Activated CD8-positive, alpha-beta memory T cell treated with anti-CD3 and anti-CD28 coated beads for 48 hours (primary cell): Measurements from ENCODE around the gene KRT26.
"Not testable (repeated sequence)": the region's sequence is repeated elsewhere in the genome, so short reads cannot be mapped to it uniquely, and the experiment has no call there.

Experiments used
- DNase-seq, 3 experiments: peaks; one replicate each; pipeline ENCODE4 v3.0.0-alpha.2; 2020; ENCODE audit warnings: low read depth in 2 of 3, low spot score in 2 of 3

The KRT26 gene

DNA sequence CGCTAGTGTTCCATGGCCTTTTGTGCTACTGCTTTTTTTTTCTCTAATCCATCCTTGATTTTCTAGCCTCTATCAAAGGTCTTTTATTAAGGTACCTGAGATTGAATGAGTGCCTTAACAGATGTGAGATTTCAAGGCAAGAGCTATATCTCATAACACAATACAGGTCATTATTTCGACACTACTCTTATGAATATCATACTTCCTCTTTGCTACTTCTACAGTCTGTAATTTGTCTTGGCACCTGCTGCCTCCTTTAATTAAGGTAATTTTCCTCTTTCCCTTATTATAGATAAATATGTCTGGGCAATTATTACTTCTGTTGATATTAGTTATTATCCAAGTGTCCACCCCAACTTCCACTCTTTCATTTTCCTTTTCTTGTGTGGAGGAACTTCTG lies 22.5 kb upstream of the KRT26 start:
- no peak for DNase-seq

GRCh38 chr17:40793832-40794231 lies 21.8 kb upstream of the KRT26 start:
- DNase-seq, result no peak

- no peak for DNase-seq
Measured at GRCh38 chr17:40791787-40792436, 19.9 kb upstream of the KRT26 start.

DNA sequence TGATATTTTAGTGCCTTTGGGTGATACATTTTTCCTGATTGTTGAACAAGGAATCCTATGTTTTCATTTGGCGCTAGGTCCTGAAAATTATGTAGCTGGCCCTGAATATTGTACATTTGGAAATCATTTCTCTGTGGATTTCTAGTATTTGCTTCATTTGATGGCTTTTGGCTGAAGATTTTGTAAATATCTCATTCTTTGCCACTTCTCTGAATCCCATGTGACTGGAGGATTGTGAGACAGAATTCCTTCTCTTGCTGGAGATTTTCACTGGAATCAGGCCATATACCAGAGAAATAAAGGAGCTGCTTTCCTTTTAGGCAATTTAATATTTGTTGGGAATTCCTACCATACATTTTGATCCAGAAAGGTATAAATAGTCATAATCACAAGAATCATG lies 19.1 kb upstream of the KRT26 start:
- no peak for DNase-seq

DNA sequence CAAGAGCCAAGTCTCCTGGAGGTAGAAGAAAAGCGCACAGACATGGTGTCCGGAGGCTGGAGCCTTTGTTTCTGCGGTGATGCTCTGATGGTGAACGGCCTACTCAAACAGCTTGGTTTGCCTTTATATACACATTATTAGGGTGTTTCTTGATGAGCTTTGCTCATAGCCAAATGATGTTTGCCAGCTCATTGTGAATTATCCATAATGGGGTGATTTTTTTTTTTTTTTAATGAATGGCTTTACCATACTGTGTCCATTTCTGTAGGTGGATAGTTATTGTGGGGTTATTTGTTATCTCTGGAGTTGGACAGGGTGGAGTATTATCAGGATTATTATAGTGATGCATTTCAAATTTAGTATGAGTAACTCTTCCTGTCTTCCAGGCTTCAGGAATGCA lies 10.4 kb upstream of the KRT26 start, which contains the start of gene KRT27:
Gene KRT27 (minus strand): TSS at position 101 of the 400 bp plus-strand sequence. CDS start 57 bp downstream, at position 44.
- DNase-seq, result no peak

DNA sequence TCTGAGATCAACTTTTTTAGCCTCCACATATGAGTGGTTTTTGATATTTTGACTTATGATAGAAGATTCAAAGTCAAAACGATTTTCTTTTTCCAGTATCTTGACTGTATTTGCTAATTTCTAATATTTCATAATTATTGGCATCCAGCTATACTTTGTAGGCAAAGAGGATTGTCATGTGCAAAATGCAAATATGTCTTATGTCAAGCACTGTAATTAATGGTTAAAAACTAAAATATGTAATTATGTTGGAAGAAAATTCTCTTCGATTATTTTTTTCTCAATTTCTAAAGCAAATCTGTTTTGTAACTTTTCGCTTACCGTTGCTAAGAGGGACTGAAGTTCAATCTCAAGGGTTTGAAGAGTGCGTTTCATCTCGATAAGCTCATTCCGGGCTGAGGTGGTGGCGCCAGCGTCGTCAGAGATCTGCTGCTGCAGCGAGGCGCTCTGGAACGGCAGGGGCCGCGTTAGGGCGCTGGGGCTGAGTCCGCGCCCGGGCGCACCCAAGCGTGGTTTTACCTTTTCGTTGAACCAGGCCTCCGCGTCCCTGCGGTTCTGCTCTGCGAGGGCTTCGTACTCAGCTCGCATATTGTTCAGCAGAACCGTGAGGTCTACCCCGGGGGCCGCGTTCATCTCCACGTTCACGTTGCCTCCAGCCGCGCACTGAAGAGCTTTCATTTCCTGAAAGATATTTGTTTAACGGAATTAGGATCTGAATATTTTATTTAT lies 7.3 kb upstream of the KRT26 start:
- no peak for DNase-seq

- no peak for DNase-seq
Measured at GRCh38 chr17:40778461-40778860, 6.5 kb upstream of the KRT26 start.

DNA sequence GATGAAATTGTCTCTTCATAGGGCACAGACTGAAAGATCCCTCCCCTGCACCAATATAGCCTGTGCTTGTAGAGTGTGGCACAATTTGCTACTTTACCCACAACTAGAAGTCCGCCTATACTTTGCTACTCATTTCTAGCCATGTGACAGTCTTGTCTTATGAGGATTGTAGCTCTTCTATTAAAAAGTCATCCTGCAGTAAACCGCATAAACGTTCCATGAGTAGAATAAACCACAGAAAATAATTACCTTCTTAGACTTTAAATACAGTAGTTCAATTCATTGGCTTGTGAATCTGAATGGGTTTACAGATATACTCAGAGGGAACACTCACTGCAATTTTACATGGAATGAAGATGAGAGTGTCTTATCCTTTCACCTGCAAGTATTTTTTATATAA lies 6.0 kb upstream of the KRT26 start:
- DNase-seq, result no peak

GRCh38 chr17:40777459-40777858 lies 5.5 kb upstream of the KRT26 start:
- DNase-seq, result no peak

DNA sequence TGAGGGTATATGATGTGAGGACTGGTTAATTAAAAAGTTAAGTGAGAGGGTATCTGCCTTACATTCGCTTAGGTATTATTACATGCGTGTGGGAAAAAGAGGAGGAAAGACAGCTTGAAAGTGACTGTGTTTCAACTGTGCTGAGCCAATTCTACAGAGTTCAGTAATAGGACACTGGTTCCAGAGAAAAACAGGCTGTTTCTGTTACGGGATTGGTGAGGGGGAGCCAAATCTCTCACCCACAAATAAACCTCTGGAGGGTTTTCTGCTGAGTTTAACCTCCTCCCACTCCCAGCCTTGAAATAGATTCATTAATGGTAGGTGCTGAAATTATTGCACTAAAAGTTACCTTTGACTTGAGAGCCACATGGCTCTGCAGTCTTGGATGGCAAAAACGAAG lies 3.9 kb upstream of the KRT26 start:
- DNase-seq, result no peak

- no peak for DNase-seq
Measured at GRCh38 chr17:40765657-40766056, 6.3 kb downstream of the KRT26 start.

- DNase-seq, result no peak
Measured at GRCh38 chr17:40763752-40764151, 8.2 kb downstream of the KRT26 start.

- DNase-seq, result no peak
Measured at GRCh38 chr17:40760105-40761016, 11.6 kb downstream of the KRT26 start.

DNA sequence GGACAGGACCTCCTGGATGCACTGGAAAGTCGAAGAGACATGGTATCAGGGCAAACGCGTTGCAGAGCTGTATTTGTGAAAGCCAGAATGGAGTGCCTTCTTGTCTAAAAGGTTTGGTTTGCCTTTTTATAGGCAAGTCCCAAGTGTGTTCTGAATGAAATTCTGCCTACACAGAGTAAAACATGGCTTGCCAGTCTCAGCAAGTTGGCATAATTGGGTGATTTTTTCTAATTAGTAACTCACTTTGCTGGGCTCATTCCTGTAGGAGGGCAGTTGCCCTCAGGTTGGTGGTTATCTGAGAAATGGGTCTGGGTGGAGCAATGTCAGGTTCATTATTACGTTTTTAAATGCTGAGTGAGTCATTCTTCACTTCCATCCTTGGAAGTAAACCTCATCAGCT lies 16.8 kb downstream of the KRT26 start, which contains the start of gene KRT25:
Gene KRT25 (minus strand): TSS at position 101 of the 400 bp plus-strand sequence. CDS start 60 bp downstream, at position 41.
- no peak for DNase-seq

GRCh38 chr17:40753804-40754203 lies 18.2 kb downstream of the KRT26 start:
- no peak for DNase-seq

GRCh38 chr17:40751065-40751464 lies 20.9 kb downstream of the KRT26 start:
- no peak for DNase-seq

DNA sequence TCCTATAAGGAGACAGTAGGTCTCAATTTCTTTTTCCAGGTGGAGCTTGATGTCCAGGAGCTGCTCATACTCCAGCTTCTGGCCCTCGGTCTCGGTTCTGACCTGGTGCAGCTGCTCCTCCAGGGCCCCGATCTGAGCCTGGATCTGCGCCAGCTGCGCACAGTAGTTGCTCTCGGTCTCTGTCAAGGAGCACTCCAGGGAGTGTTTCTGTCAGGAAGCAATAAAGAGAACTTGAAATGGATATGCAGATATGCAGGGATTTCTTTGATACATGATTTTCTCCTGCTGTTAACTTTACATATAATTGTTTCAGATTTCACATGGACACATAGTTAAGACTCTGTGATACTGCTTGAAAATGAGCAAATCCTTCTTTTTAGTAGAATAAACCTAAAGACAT lies 21.6 kb downstream of the KRT26 start:
- no peak for DNase-seq

DNA sequence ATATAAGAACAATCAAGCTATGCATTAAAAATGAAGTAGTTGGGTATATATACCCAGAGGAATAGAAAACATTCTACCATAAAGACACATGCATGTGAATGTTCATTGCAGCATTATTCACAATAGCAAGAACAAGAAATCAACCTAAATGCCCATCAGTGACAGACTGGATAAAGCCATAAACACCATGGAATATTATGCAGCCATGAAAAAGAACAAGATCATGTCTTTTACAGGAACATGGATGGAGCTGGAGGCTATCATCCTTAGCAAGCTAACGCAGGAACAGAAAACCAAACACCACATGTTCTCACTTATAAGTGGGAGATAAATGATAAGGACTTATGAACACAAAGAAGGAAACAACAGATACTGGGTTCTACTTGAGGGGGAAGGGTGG lies 23.3 kb downstream of the KRT26 start:
- not testable (repeated sequence) for DNase-seq

DNA sequence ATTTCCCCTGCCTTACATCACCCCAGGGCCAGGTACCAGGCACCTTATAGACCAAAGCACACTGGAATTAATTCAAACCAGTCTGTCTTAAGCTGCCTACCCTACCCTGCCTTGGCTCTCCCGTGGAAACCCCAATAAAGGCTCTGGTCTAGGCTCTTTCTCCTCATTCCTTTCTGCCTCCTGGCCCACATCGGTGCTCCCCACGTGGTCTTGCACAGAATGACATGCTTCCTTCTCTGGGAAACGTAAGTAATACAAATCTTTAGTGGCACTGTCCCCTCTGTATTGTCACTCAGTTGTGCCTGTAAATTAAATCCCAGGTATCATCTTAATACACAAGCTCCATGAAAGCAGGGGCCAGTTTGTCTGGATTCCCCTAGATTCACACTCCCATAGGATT lies 33.4 kb downstream of the KRT26 start:
- DNase-seq, result no peak

- DNase-seq, result no peak
Measured at GRCh38 chr17:40735016-40735415, 37.0 kb downstream of the KRT26 start.

DNA sequence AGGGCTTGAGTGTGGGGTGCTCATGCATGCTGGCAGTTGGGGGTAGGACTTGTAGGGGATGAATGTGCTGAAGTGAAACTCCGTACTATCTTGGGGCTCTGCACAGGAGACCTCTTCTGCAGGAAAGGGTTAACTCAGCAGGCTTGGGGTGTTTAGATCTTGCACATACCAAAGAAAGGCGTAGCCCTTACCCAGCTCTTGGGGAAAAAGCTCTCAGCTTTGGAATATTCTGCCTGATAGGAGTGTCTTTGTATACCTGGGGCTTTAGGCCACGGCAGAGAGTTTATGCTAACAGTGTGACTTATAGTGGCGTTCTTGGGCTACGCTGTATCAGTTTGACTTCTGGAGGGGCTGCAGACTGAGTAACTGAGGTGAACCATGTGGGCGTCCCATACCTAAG lies 38.0 kb downstream of the KRT26 start:
- no peak for DNase-seq

- no peak for DNase-seq
Measured at GRCh38 chr17:40730970-40731369, 41.0 kb downstream of the KRT26 start.
